ENCODE data around the gene GRAMD1B. TPM values are rescaled to one million over a fixed set of nuclear protein-coding genes. Genes with fewer than 3 reads are reported as not detected.

The GRAMD1B gene
- total RNA-seq, 6 experiments from 2014 or later: 1.0 to 2.0 (median 1.5) TPM

DNA sequence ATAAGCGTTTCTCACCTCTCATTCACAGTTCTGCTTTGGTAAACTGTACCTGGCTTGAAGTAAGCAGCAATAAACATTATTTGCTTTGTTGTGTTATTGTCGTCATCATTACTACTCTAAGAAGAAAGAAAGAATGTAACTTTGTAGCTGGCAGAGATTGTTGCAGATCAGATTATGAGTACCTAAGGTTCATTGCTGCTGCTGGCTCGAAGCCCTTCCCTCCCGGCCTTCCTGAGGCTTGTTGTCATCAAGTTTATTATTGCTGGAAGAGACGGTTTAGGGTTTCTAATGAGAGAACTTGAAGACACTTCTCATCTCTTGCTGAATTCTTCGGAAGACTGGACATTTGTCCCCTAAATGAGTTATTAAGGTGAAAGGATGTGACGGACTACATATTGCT, 101.3 kb downstream of the GRAMD1B start:
- no peaks in the 10 kb centered on the region for H3K27me3 ChIP-seq
- TF ChIP-seq, protein P1, sequence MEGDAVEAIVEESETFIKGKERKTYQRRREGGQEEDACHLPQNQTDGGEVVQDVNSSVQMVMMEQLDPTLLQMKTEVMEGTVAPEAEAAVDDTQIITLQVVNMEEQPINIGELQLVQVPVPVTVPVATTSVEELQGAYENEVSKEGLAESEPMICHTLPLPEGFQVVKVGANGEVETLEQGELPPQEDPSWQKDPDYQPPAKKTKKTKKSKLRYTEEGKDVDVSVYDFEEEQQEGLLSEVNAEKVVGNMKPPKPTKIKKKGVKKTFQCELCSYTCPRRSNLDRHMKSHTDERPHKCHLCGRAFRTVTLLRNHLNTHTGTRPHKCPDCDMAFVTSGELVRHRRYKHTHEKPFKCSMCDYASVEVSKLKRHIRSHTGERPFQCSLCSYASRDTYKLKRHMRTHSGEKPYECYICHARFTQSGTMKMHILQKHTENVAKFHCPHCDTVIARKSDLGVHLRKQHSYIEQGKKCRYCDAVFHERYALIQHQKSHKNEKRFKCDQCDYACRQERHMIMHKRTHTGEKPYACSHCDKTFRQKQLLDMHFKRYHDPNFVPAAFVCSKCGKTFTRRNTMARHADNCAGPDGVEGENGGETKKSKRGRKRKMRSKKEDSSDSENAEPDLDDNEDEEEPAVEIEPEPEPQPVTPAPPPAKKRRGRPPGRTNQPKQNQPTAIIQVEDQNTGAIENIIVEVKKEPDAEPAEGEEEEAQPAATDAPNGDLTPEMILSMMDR (IDR thresholded peaks at IDR 0.05): no peak
- TF ChIP-seq POLR2A (IDR thresholded peaks at IDR 0.05): no peak
- ATAC-seq: no peak
- H3K36me3 ChIP-seq: no peaks in the 10 kb centered on the region
- intact Hi-C loops (cut with DNase I): no loop called here
- WGBS (ENCODE audit: insufficient coverage, low coverage, low lambda C conversion rate, missing lambda C conversion rate): 67% methylated on average over 7 of the region's 7 CpGs
- H3K4me1 ChIP-seq: no peaks in the 10 kb centered on the region
- no peaks in the 10 kb centered on the region for H3K9me3 ChIP-seq
- H3K4me3 ChIP-seq: no peak overlapping the region
- DNase-seq: no peak
- no peak overlapping the region for H3K27ac ChIP-seq

DNA sequence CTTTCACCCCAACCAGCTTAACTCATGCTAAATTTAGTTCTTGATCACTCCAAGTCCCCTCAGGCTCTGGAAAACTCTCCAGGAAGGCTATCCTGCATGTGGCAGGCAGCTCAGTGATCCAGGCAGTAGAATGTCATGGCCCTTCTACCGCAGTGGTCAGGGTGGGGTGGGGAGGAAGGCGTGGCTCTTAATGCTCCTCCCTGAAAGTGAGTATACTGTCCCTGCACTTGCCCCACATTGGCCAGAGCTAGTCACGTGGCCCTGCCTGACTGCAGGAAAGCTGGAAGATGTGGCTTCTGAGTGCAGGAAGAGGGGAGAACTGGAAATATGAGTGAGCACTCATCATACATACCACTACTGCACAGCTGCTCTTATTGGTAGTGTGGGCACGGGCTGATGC, 102.1 kb downstream of the GRAMD1B start:
- H3K9me3 ChIP-seq: no peaks in the 10 kb centered on the region
- TF ChIP-seq POLR2A (IDR thresholded peaks at IDR 0.05): no peak
- TF ChIP-seq, protein P1 (IDR thresholded peaks at IDR 0.05): no peak
- 76% methylated on average over 4 of the region's 4 CpGs for whole genome bisulfite sequencing (ENCODE audit: insufficient coverage, low coverage, low lambda C conversion rate, missing lambda C conversion rate)
- no peak overlapping the region for H3K27ac ChIP-seq
- no peaks in the 10 kb centered on the region for H3K27me3 ChIP-seq
- H3K4me3 ChIP-seq: no peak overlapping the region
- no peak for DNase-seq
- intact Hi-C loops (cut with DNase I): no loop called here
- ATAC-seq: peak in 1 of 4 donors; percentile 33
- H3K36me3 ChIP-seq: no peaks in the 10 kb centered on the region
- H3K4me1 ChIP-seq: no peaks in the 10 kb centered on the region

DNA sequence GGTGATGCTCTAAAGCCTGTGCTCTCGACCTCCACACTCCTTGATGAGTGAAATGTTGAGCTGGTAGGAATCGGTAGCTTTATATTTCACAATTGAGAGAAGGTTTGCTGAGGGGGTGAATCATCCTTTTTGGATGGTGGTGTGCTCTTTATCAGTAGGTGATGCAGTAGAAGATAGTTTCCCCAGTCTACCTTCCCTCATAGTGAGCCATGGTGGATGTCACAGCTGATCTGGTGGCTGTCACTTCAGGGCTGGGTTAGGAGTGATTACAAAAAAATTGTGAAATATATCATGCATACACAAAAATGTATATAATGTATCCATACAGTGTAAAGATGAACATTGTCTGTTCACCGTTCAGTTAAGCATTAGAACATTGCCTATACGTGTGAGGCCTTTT, 105.3 kb downstream of the GRAMD1B start:
- ATAC-seq (no peak), DNase-seq (no peak)
- intact Hi-C loops (cut with DNase I): no loop called here
- no peak overlapping the region for H3K4me3 ChIP-seq
- H3K4me1 ChIP-seq: no peaks in the 10 kb centered on the region
- no peaks in the 10 kb centered on the region for H3K27me3 ChIP-seq
- TF ChIP-seq, protein P1 (IDR thresholded peaks at IDR 0.05): no peak
- H3K36me3 ChIP-seq: no peaks in the 10 kb centered on the region
- WGBS (ENCODE audit: insufficient coverage, low coverage, low lambda C conversion rate, missing lambda C conversion rate): 62% methylated on average over 4 of the region's 4 CpGs
- H3K9me3 ChIP-seq: no peaks in the 10 kb centered on the region
- H3K27ac ChIP-seq: no peak overlapping the region

DNA sequence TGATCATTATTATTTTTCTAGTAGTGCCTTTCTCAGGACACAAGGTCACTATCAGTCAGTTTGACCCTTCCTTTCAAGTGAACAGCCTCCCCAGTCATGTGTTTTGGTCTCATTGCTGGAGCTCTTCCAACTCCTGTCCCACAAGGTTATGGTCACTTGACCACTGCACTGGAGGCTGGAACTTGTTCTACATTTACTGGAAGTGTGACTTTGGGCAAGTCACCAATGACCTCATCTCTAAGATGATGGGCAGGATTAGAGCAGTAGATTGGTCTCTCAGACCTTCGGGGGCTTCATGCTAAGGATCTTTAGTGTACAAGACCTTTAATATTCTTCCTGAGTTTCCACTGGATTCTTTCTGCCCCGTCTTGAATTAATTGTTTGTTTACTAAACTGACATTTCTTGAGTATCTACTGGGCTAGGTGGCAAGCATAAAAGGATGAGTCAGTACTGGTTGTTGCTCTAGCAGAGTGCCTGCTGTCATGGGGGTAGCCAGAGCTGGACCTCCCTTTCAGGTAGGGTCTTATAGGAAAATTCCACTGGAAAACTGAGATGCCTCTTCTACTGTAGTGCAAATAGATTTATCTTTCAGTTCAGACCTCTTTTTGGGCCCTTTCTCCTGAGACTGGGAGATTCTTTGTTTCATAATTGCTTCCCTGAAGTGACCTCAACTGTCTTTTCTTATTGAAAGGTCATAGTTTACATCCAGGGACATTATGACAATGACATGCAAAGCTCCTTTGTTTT, 106.8 kb downstream of the GRAMD1B start:
- Histone ChIP-seq H3K36me3 (no peaks in the 10 kb centered on the region), H3K9me3 (no peaks in the 10 kb centered on the region), H3K4me1 (no peaks in the 10 kb centered on the region), H3K27ac (no peak overlapping the region), H3K27me3 (no peaks in the 10 kb centered on the region), H3K4me3 (no peak overlapping the region)
- DNase-seq: no peak
- ATAC-seq: peak; percentile 24 to 61 (median 42)
- WGBS (ENCODE audit: insufficient coverage, low coverage, low lambda C conversion rate, missing lambda C conversion rate): 21% methylated on average over 2 of the region's 2 CpGs
- TF ChIP-seq, protein P1 (IDR thresholded peaks at IDR 0.05): no peak
- no peak for TF ChIP-seq POLR2A (IDR thresholded peaks at IDR 0.05)
- intact Hi-C loops (cut with DNase I): no loop called here
